NCI-H1417 (cell line): ENCODE results near the gene HS3ST3B1.

Source experiments
- DNase-seq, 3 experiments: peaks; one replicate each; lab custom pipeline; 2025; lab: John Stamatoyannopoulos, UW

HS3ST3B1 gene

GRCh38 chr17:14300575-14301278, at the start of gene HS3ST3B1:
Gene HS3ST3B1, plus strand, starts transcription at chr17:14301081. Its CDS starts 438 bp downstream, at chr17:14301519.
- peak; percentile 89 to 96 (median 92) for DNase-seq

GRCh38 chr17:14261406-14261805, 39.5 kb upstream of the HS3ST3B1 start:
- no peak for DNase-seq

- no peak for DNase-seq
Measured at GRCh38 chr17:14268264-14268663, 32.6 kb upstream of the HS3ST3B1 start.

- DNase-seq: no peak
Measured at GRCh38 chr17:14269473-14269872, 31.4 kb upstream of the HS3ST3B1 start.

- no peak for DNase-seq
Measured at GRCh38 chr17:14270508-14270907, 30.4 kb upstream of the HS3ST3B1 start.

GRCh38 chr17:14276535-14277250, 24.2 kb upstream of the HS3ST3B1 start:
- DNase-seq: no peak

GRCh38 chr17:14281530-14281929, 19.4 kb upstream of the HS3ST3B1 start:
- DNase-seq: no peak

- DNase-seq: peak in 2 of 3 experiments; percentile 11 to 76
Measured at GRCh38 chr17:14282726-14283125, 18.2 kb upstream of the HS3ST3B1 start.

- peak in 2 of 3 experiments; percentile 6 to 8 for DNase-seq
Measured at GRCh38 chr17:14289162-14289561, 11.7 kb upstream of the HS3ST3B1 start.

- DNase-seq: no peak
Measured at GRCh38 chr17:14294876-14295275, 6.0 kb upstream of the HS3ST3B1 start.

- no peak for DNase-seq
Measured at GRCh38 chr17:14295676-14296075, 5.2 kb upstream of the HS3ST3B1 start.

GRCh38 chr17:14296166-14296910, 4.5 kb upstream of the HS3ST3B1 start:
- DNase-seq: no peak

- peak; percentile 2 to 13 (median 4) for DNase-seq
Measured at GRCh38 chr17:14297161-14297851, 3.6 kb upstream of the HS3ST3B1 start.

GRCh38 chr17:14298221-14298946, 2.5 kb upstream of the HS3ST3B1 start:
- no peak for DNase-seq

- DNase-seq: no peak
Measured at GRCh38 chr17:14298947-14299279, 2.0 kb upstream of the HS3ST3B1 start.

GRCh38 chr17:14299280-14300141, 1.4 kb upstream of the HS3ST3B1 start:
- DNase-seq: no peak

- DNase-seq: peak in 2 of 3 experiments; percentile 52 to 56
Measured at GRCh38 chr17:14301279-14302090, 604 bp downstream of the HS3ST3B1 start.

- DNase-seq: peak in 2 of 3 experiments; percentile 34 to 40
Measured at GRCh38 chr17:14302091-14302430, 1.2 kb downstream of the HS3ST3B1 start.

GRCh38 chr17:14302431-14303099, 1.7 kb downstream of the HS3ST3B1 start:
- DNase-seq: peak; percentile 56 to 64 (median 64)
